WERI-Rb-1 (cell line): ENCODE measurements around the gene WBP2.
A peak's percentile ranks its signal among the peaks of the same experiment; 100 is the strongest.

Source experiments
- DNase-seq: peaks from one replicate; pipeline ENCODE4 v3.0.0-alpha.2; 2020
- H3K27ac ChIP-seq: fragments of 250-450 bp; sonication (Bioruptor Pico); 2 replicates; pipeline ENCODE4 v1.5.1; 2020; ENCODE audit warnings: mild to moderate bottlenecking, moderate library complexity
- H3K27me3 ChIP-seq: fragments of 250-450 bp; sonication (Bioruptor Pico); 2 replicates; pipeline ENCODE4 v1.5.1; 2021; ENCODE audit warnings: mild to moderate bottlenecking, low read depth, moderate library complexity; ENCODE audit not compliant: insufficient read depth, severe bottlenecking
- H3K36me3 ChIP-seq: fragments of 250-450 bp; sonication (Bioruptor Pico); 2 replicates; pipeline ENCODE4 v1.5.1; 2020; ENCODE audit warnings: mild to moderate bottlenecking, moderate library complexity
- H3K4me3 ChIP-seq: 2 replicates; pipeline ENCODE4 v1.5.1; 2011; ENCODE audit warnings: low read depth, mild to moderate bottlenecking, control low read depth, low read length
- H3K9me3 ChIP-seq: fragments of 250-450 bp; sonication (Bioruptor Pico); 2 replicates; pipeline ENCODE4 v1.5.1; 2021; ENCODE audit warnings: mild to moderate bottlenecking, moderate library complexity; ENCODE audit not compliant: severe bottlenecking
- CTCF ChIP-seq: IDR thresholded peaks from 2 replicates; pipeline ENCODE4 v1.5.1; 2011; ENCODE audit warnings: low read depth, mild to moderate bottlenecking, control low read depth, inconsistent platforms, low read length

WBP2 gene

DNA sequence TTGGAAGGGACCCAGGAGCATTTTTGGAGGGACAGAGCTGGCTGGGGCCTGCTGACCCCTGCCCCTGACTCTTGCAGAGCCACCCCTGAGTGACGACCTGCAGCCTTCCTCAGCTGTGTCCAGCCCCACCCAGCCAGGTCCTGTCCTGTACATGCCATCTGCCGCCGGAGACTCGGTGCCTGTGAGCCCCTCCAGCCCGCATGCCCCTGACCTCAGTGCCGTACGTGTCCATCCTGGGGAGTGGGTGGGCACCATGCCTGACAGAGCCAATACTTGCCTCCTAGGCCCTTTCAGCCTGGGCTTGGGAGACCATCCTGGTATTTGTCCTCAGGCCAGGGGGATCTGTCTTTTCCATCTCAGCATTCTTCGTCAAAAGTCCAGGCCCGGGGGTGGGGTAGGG is 38.4 kb downstream of the WBP2 start:
- H3K27ac ChIP-seq: no peak overlapping the region
- H3K27me3 ChIP-seq: no peaks in the 10 kb centered on the region
- no peak overlapping the region for H3K4me3 ChIP-seq
- peaks cover 95% of the 10 kb centered on the region for H3K36me3 ChIP-seq
- no peaks in the 10 kb centered on the region for H3K9me3 ChIP-seq
- TF ChIP-seq CTCF: no peak
- peak; percentile 12 for DNase-seq

DNA sequence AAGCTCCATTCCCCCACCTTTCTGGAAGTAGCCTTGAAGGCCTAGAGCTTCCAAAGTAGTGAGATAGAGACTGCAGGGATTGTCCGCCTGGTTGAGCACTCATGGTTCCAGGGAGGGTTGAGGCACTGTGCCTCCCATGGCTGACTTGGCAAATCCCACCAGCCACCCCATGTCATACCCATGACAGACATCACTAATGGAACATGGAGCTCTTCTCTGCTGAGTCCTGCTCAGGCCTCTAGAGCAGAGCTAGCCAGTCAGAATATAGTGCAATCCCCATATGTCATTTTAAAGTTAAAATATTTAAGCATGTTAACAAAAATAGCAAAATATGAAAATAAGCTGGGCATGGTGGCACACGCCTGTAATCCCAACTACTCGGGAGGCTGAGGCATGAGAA is 39.7 kb downstream of the WBP2 start:
- H3K27me3 ChIP-seq: no peaks in the 10 kb centered on the region
- H3K9me3 ChIP-seq: no peaks in the 10 kb centered on the region
- no peak for DNase-seq
- H3K4me3 ChIP-seq: no peak overlapping the region
- H3K36me3 ChIP-seq: peaks cover 95% of the 10 kb centered on the region
- no peak overlapping the region for H3K27ac ChIP-seq
- no peak for TF ChIP-seq CTCF

DNA sequence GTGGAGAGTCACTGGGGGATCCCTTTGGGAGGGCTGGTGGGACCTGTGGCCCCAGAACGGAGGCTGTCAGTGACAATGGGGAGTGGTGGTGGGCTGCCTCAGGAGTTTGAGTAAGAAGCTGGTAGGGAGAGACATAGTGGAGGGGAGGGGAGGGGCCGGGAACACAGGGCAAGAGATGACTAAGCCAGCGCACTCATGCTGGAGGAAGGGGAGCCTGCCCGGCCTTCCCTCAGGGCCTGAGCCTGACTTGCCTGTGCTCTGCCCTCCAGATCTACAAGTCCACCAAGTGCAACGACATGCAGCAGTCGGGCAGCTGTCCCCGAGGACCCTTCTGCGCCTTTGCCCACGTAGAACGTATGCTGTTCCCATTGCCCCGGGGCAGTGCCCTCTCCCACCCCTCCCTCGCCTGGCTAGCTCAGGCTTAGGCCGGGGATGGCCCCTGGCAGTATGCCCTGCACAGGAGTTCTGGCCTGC is 40.2 kb downstream of the WBP2 start:
- no peak overlapping the region for H3K27ac ChIP-seq

GRCh38 chr17:75814021-75814395 is 41.1 kb downstream of the WBP2 start:
- peaks cover 94% of the 10 kb centered on the region for H3K36me3 ChIP-seq
- H3K27me3 ChIP-seq: no peaks in the 10 kb centered on the region
- no peak overlapping the region for H3K27ac ChIP-seq
- no peaks in the 10 kb centered on the region for H3K9me3 ChIP-seq
- no peak for DNase-seq
- no peak for TF ChIP-seq CTCF
- no peak overlapping the region for H3K4me3 ChIP-seq

More for the DNA sequence above, 40.2 kb downstream of the WBP2 start:
- H3K4me3 ChIP-seq: no peak overlapping the region
- TF ChIP-seq CTCF: no peak
- H3K36me3 ChIP-seq: peaks cover 95% of the 10 kb centered on the region
- H3K27me3 ChIP-seq: no peaks in the 10 kb centered on the region
- no peaks in the 10 kb centered on the region for H3K9me3 ChIP-seq
- DNase-seq: no peak

DNA sequence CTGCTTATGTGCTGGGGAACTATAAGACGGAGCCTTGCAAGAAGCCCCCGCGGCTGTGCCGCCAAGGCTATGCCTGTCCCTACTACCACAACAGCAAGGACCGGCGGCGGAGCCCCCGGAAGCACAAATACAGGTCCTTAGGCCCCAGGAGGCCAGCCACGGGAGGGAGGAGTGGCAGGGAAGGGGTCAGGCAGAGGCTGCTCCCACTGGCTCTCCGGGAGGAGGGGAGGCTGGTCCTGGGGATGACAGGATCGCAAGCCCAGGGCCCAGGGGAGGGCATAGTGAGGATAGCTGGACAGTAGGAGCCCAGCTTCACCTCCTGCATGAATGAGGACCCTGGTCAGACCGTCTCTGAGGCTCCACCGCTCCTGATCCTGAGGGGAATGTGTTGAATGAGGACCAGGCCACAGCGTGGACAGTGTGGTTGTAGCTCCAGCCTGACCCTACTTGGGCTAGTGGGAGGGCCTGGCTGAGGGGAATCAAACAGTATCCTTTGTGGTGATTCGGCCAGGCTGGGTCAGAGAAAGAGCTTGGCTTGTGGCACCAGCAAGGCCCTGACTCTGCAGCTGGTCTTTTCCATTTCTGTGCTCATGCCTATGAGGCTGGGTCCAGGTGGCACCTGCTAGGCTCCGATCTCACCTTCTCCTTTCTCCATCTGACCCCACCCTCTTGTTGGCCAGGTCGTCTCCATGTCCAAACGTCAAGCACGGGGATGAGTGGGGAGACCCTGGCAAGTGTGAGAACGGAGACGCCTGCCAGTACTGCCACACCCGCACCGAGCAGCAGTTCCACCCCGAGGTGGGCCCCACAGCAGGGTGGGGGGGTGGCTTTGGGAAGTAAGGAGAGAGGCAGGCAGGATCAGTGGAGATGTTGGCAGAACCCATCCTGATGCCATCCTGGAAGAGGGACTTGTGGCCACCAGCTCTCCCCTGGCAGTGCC is 41.8 kb downstream of the WBP2 start:
- Histone ChIP-seq H3K36me3 (peaks cover 88% of the 10 kb centered on the region), H3K4me3 (no peak overlapping the region), H3K9me3 (no peaks in the 10 kb centered on the region), H3K27ac (no peak overlapping the region), H3K27me3 (no peaks in the 10 kb centered on the region)
- DNase-seq: no peak
- TF ChIP-seq CTCF: no peak
